Gastroesophageal sphincter (tissue), 4 donors: ENCODE measurements around the gene SLC6A12. TPM values are rescaled to one million over a fixed set of nuclear protein-coding genes. Genes with fewer than 3 reads are reported as not detected.

Source experiments
- ATAC-seq: fragments of 150-250 bp; one replicate; pipeline ENCODE4 v1.9.1; 2016; ENCODE audit warnings: mild to moderate bottlenecking, moderate library complexity
- H3K27ac ChIP-seq, 4 donors: fragments of 200-600 bp; sonication (generic) in 3 of 4; 1 replicate in 3 of 4; 2 replicates in 1 of 4; pipeline ENCODE4 v1.5.1; 2016 to 2019
- H3K27me3 ChIP-seq: fragments of 200-600 bp; sonication (generic); one replicate; pipeline ENCODE4 v1.5.1; 2019
- H3K36me3 ChIP-seq, 2 donors: fragments of 200-600 bp; sonication (generic); one replicate each; pipeline ENCODE4 v1.5.1; 2019; ENCODE audit warnings: control low read depth in 1 of 2
- H3K4me1 ChIP-seq, 3 donors: fragments of 200-600 bp; sonication (generic); 1 replicate in 2 of 3; 2 replicates in 1 of 3; pipeline ENCODE4 v1.5.1; 2016 to 2019; ENCODE audit warnings: control low read depth in 2 of 3
- H3K4me3 ChIP-seq, 2 donors: fragments of 200-600 bp; sonication (generic); one replicate each; pipeline ENCODE4 v1.5.1; 2019; ENCODE audit warnings: mild to moderate bottlenecking in 1 of 2, moderate library complexity in 1 of 2
- H3K9me3 ChIP-seq, 3 donors: fragments of 200-600 bp; sonication (generic); one replicate each; pipeline ENCODE4 v1.5.1; 2017 to 2019; ENCODE audit warnings: control low read depth in 2 of 3
- CTCF ChIP-seq, 4 experiments: fragments of 200-600 bp in 2 of 4; fragments of 450-650 bp in 2 of 4; sonication (generic) in 1 of 4; IDR thresholded peaks; one replicate each; pipeline ENCODE4 v1.5.1; 2017 to 2019; ENCODE audit warnings: antibody characterized with exemption in 4 of 4, mild to moderate bottlenecking in 2 of 4, moderate library complexity in 2 of 4
- EP300 ChIP-seq: sonication (generic); formaldehyde crosslinking; IDR thresholded peaks from one replicate; pipeline ENCODE4 v1.6.1; 2017; ENCODE audit warnings: antibody characterized with exemption, mild to moderate bottlenecking
- POLR2A ChIP-seq, 2 donors: fragments of 450-650 bp; IDR thresholded peaks; one replicate each; pipeline ENCODE4 v1.6.1; 2017; ENCODE audit warnings: antibody characterized with exemption in 2 of 2, mild to moderate bottlenecking in 2 of 2, moderate library complexity in 1 of 2
- POLR2AphosphoS5 ChIP-seq: sonication (generic); formaldehyde crosslinking; IDR thresholded peaks from one replicate; pipeline ENCODE4 v1.6.1; 2017; ENCODE audit warnings: antibody characterized with exemption
- WGBS, 2 donors: methylation state at CpG; one replicate each; pipeline ENCODE4 v1.1.5; 2018; ENCODE audit warnings: low coverage in 1 of 2; 5-methylcytosine and 5-hydroxymethylcytosine counted together
- total RNA-seq, 4 donors: library from RNA; depleted of rRNA; stranded (reverse); fragments of >200 nt; gene quantifications; one replicate each; pipeline ENCODE4 v1.1.0, GENCODE V29; 2016

The SLC6A12 gene
- total RNA-seq, 4 donors from 2014 or later: 11.3 TPM; not detected in 3

GRCh38 chr12:156945-157344, 57.0 kb downstream of the SLC6A12 start:
- H3K4me1 ChIP-seq: no peaks in the 10 kb centered on the region
- ATAC-seq: no peak
- 40 to 91% methylated on average over 1 to 4 of the region's 13 CpGs for WGBS, 2 donors
- no peak overlapping the region for H3K27ac ChIP-seq
- TF ChIP-seq CTCF (IDR thresholded peaks at IDR 0.05) (no peak), POLR2AphosphoS5 (no peak), POLR2A (IDR thresholded peaks at IDR 0.05) (no peak), EP300 (no peak)
- H3K36me3 ChIP-seq: no peaks in the 10 kb centered on the region
- no peaks in the 10 kb centered on the region for H3K9me3 ChIP-seq
- peaks cover 40% of the 10 kb centered on the region for H3K27me3 ChIP-seq
- H3K4me3 ChIP-seq: no peak overlapping the region

DNA sequence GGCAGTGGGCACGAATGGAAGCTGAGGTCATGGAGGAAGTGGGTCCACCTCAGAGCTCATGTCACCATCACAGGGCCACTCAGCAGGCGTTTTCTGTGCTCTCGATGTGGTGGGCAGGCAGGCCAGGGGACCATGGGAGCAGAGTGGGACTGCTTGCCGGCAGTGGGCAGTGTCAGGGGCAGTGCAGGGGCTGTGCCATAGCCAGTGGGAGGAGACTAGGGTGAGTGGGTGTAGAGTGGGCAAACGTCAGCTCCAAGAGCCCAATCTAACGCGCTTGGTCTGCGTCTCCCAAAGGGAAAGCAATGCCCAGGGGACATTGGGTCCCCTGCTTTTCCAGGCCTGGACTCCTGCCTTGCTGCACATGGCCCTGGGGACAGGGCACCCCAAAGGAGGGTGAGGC, 58.3 kb downstream of the SLC6A12 start:
- H3K4me3 ChIP-seq: no peak overlapping the region
- no peaks in the 10 kb centered on the region for H3K36me3 ChIP-seq
- H3K9me3 ChIP-seq: no peaks in the 10 kb centered on the region
- H3K4me1 ChIP-seq: no peaks in the 10 kb centered on the region
- H3K27ac ChIP-seq: no peak overlapping the region
- WGBS, 2 donors: 80% methylated on average over 1 of the region's 8 CpGs; no CpG with 5 or more reads in 1 of the 2 donors
- no peak for TF ChIP-seq EP300
- TF ChIP-seq CTCF (IDR thresholded peaks at IDR 0.05): no peak
- no peak for TF ChIP-seq POLR2AphosphoS5
- no peak for TF ChIP-seq POLR2A (IDR thresholded peaks at IDR 0.05)
- peaks cover 49% of the 10 kb centered on the region for H3K27me3 ChIP-seq
- no peak for ATAC-seq

DNA sequence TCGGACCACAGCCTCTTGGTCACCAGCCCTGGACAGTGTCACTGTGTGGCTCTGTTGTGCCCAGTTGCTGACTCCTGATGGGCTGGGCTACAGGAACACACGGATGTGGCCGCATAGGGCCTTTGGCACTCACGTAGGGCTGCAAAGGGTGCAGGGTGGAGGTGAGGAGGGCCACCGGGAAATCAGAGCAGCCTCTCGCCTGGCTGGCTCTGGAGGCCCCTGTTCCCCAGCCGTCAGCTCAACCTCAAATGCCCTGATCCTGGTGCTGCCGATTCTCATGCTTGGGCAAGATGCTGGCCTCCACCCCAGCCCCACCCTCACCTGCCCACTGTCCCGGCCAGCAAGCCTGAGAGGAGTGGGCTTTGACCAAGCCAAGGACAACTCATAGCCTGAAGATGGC, 59.0 kb downstream of the SLC6A12 start:
- Histone ChIP-seq H3K9me3 (no peaks in the 10 kb centered on the region), H3K27me3 (peaks cover 50% of the 10 kb centered on the region), H3K4me3 (no peak overlapping the region), H3K36me3 (no peaks in the 10 kb centered on the region), H3K27ac (no peak overlapping the region), H3K4me1 (no peaks in the 10 kb centered on the region)
- no peak for ATAC-seq
- TF ChIP-seq CTCF (IDR thresholded peaks at IDR 0.05) (no peak), EP300 (no peak), POLR2AphosphoS5 (no peak), POLR2A (IDR thresholded peaks at IDR 0.05) (no peak)
- WGBS, 2 donors: 67 to 100% methylated on average over 1 of the region's 9 CpGs

GRCh38 chr12:154058-154457, 59.9 kb downstream of the SLC6A12 start:
- no peak for TF ChIP-seq EP300
- TF ChIP-seq CTCF (IDR thresholded peaks at IDR 0.05): no peak
- TF ChIP-seq POLR2AphosphoS5: no peak
- TF ChIP-seq POLR2A (IDR thresholded peaks at IDR 0.05): no peak
- Histone ChIP-seq H3K4me1 (no peaks in the 10 kb centered on the region), H3K4me3 (no peak overlapping the region), H3K36me3 (no peaks in the 10 kb centered on the region), H3K27ac (no peak overlapping the region), H3K9me3 (no peaks in the 10 kb centered on the region), H3K27me3 (peaks cover 59% of the 10 kb centered on the region)
- 60% methylated on average over 1 of the region's 12 CpGs; no CpG with 5 or more reads in 1 of the 2 donors for WGBS, 2 donors
- no peak for ATAC-seq

DNA sequence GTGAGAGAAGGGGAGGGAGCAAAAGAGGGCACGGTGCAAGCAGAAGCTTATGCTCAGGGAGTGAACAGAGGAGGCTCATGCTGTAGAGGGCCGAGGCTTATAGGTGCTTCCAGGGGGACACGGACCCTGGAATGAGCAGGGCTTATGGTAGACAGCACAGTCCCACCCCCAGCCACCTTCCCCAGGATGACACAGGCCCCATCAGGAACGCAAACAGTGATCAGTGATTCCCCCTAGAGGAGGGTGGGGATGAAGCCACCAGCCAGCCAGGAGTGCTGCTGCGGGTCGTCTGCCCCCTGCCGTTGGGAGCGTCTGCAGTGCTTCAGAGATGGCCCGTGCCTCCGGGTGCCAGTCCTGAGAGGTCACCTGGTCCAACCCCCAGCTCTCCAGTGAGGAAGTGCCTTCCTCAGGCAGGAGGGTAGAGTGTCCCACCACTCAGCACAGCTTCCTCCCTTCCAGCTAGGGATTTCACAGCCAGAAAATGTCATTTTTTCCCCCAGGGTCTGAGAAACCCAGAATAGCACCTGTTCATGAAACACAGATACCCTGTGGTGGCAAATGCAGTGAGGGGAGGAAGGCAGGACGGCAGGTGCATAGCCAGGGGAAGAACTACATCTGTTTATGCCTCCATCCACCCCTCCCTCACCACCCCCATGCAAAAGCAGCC, 60.7 kb downstream of the SLC6A12 start:
- peak; percentile 51 for ATAC-seq
- peaks cover 59% of the 10 kb centered on the region for H3K27me3 ChIP-seq
- no peak overlapping the region for H3K4me3 ChIP-seq
- H3K27ac ChIP-seq: no peak overlapping the region
- no peaks in the 10 kb centered on the region for H3K9me3 ChIP-seq
- H3K4me1 ChIP-seq: no peaks in the 10 kb centered on the region
- TF ChIP-seq CTCF (IDR thresholded peaks at IDR 0.05) (peak in 3 of 4 experiments; percentile 3 to 43 (median 22)), EP300 (no peak)
- H3K36me3 ChIP-seq: no peaks in the 10 kb centered on the region
- WGBS, 2 donors: 12 to 35% methylated on average over 4 to 10 of the region's 11 CpGs
